Coronary artery (tissue), 2 donors: ENCODE results near the gene USP24.

Experiments used
- DNase-seq: peaks from one replicate; pipeline ENCODE4 v3.0.0-alpha.2; 2017; ENCODE audit warnings: low spot score
- H3K27ac ChIP-seq, 2 donors: fragments of 200-600 bp; sonication (generic); one replicate each; pipeline ENCODE4 v1.5.1; 2016 to 2019
- H3K4me3 ChIP-seq: fragments of 200-600 bp; sonication (generic); 2 replicates; pipeline ENCODE4 v1.5.1; 2016; ENCODE audit warnings: mild to moderate bottlenecking, moderate library complexity
- TF ChIP-seq, protein P1 (sequence below): fragments of 200-600 bp; sonication (generic); IDR thresholded peaks from one replicate; pipeline ENCODE4 v1.5.1; 2019; ENCODE audit warnings: antibody characterized with exemption

Gene USP24

DNA sequence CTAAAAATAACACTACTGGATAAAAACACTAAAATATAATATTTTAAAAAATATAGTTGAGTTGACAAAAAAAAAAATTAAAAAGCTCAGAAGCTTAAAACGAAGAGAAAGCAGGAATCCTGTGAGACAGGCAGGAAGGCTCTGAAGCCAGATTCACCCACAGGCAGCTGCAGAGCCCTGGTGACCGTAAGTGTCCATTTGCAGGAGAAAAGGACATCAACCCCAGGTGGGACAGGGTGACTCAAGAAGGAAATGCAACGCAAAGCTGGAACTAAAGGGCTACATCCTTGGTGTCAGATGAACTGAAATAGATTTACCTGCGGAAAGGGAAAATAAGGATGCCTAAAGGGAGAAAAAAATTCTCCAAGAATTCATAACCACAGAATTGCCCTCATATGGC, 46.8 kb downstream of the USP24 start:
- TF ChIP-seq, protein P1, sequence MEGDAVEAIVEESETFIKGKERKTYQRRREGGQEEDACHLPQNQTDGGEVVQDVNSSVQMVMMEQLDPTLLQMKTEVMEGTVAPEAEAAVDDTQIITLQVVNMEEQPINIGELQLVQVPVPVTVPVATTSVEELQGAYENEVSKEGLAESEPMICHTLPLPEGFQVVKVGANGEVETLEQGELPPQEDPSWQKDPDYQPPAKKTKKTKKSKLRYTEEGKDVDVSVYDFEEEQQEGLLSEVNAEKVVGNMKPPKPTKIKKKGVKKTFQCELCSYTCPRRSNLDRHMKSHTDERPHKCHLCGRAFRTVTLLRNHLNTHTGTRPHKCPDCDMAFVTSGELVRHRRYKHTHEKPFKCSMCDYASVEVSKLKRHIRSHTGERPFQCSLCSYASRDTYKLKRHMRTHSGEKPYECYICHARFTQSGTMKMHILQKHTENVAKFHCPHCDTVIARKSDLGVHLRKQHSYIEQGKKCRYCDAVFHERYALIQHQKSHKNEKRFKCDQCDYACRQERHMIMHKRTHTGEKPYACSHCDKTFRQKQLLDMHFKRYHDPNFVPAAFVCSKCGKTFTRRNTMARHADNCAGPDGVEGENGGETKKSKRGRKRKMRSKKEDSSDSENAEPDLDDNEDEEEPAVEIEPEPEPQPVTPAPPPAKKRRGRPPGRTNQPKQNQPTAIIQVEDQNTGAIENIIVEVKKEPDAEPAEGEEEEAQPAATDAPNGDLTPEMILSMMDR, result no peak
- H3K27ac ChIP-seq, result no peak overlapping the region
- no peak for DNase-seq
- H3K4me3 ChIP-seq, result no peak overlapping the region

DNA sequence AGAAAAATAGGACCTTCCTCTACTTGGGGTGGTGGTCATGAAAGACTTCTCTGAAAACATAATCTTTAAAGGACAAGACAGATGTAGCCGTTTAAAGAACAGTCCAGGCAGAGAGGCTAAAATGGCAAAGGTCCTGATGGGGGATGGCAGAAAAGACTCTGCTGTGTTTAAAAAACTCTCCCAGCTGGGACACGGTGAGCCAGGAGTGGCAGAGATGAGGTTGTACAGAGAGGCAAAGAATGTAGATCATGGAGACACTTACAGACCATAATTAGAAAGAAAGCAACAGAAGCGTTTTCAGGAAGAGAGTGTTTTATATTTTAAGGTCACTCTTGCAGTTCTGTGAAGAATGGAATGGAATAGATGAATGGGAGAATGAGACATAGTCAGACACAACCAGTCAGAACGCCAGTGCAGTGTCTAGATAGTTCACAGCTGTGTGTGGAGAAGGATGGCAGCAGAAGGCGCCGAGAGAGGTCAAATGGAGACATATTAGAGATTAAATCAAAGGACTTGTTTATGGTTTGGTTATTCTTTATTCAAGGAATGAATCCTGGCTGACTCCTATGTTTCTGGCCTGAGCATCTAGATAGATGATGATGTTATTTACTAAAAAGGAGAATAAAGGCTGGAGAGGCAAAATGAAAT, 47.8 kb downstream of the USP24 start:
- H3K4me3 ChIP-seq, result no peak overlapping the region
- no peak overlapping the region for H3K27ac ChIP-seq
- TF ChIP-seq, protein P1, result no peak
- no peak for DNase-seq

DNA sequence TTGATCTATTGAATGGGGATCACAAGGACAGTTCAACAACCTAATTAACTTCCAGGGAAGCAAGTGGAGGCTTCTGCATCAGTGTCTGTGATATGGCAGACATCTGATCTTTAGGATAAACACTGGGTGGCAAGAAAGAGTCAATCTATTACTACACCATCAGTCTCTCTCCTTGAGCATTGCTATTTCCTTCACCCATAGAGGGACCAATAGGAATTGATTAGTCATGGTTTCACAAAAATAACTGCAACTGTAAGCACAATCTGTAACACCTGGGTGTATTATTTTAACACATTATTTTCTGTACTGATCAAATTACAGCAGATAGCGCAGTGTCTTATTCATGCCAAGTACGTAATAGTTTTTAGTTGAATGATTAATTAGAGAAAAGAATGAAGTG, 50.3 kb downstream of the USP24 start:
- no peak overlapping the region for H3K27ac ChIP-seq
- no peak for DNase-seq
- H3K4me3 ChIP-seq, result no peak overlapping the region
- TF ChIP-seq, protein P1, result no peak

DNA sequence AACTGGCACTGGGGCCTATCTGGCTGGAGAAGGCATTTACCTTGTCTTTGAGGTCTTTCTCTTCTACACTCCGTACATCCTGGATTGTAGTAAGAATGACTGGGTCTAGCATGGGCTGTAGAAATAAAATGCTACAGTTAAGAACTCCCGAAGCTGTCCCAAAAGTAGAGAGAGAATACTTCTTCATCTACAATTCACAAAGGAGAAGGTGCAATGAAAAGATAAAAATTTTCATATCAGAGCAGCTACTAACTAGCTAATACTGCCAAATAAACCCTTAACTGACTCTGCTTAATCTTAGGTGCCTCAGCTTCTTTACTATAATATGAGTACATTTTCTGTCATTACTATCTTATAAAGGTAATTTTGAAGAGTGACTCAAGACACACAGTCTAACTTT, 55.6 kb downstream of the USP24 start:
- TF ChIP-seq, protein P1, result no peak

DNA sequence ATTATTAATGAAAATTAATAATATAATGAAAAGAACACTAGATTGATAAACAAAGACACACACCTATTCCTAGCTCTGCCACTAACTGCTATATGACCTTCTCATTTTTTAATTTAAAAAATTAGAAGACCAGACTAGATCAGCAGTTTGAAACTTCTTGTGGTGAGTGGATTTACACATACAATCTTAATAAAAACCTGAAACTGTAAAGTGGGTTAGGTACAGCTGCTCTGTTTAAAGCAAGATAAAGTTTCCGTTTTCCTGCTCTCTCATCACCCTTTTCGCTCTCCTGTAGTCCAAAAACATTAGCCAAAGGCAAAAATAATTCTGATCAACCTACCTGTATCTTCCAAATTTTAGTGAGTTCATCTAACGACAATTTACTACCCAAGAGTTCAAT, 58.6 kb downstream of the USP24 start:
- TF ChIP-seq, protein P1, result no peak
- no peak overlapping the region for H3K4me3 ChIP-seq
- H3K27ac ChIP-seq, result no peak overlapping the region
- DNase-seq, result no peak

More for the DNA sequence above, 55.6 kb downstream of the USP24 start:
- no peak overlapping the region for H3K4me3 ChIP-seq
- no peak overlapping the region for H3K27ac ChIP-seq
- no peak for DNase-seq

DNA sequence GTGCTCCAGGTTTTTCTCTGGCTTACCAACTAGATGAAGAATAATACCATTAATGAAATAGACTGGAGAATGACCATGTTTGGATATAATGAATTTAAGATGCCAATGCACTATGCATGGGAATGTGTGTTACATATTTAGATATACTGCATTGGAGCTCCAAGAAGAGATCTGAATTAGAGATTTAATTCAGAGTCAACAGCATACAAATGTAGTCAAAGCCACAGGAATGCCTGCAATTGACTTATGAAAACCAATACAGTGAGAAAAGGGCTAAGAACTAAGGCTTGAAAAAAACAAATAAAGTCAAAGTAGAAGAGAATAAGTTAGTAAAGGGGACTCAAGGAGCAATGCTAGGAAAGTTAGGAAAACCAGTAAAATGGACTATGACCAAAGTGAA, 59.1 kb downstream of the USP24 start:
- Histone ChIP-seq H3K4me3 (no peak overlapping the region), H3K27ac (no peak overlapping the region)
- TF ChIP-seq, protein P1, result no peak
- no peak for DNase-seq

DNA sequence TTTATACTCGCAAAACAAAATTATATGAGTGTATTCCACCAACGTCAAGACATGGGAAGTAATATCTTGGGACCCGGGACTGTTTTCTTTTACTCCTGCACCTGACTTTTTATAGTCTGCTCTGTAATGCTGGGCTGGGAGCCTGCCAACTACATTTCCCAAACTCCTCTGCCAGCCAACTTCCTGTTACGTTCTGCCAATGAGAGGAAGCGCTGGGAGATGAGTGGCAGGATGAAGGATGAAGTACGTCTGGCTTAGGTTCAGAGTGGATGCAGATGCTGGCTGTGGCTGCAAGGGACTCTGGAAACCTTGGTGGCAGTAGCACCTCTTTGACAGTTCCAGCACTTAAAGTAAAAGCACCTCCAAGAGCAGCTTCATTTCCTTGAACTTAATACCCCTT, 59.6 kb downstream of the USP24 start:
- DNase-seq, result no peak
- Histone ChIP-seq H3K4me3 (no peak overlapping the region), H3K27ac (no peak overlapping the region)
- TF ChIP-seq, protein P1, result no peak
